Measurements from ENCODE around the gene MRAP2. TPM values are rescaled to one million over a fixed set of nuclear protein-coding genes. Genes with fewer than 3 reads are reported as not detected.

MRAP2 gene
- total RNA-seq, 1 experiment from 2014 or later = 2.5 TPM

DNA sequence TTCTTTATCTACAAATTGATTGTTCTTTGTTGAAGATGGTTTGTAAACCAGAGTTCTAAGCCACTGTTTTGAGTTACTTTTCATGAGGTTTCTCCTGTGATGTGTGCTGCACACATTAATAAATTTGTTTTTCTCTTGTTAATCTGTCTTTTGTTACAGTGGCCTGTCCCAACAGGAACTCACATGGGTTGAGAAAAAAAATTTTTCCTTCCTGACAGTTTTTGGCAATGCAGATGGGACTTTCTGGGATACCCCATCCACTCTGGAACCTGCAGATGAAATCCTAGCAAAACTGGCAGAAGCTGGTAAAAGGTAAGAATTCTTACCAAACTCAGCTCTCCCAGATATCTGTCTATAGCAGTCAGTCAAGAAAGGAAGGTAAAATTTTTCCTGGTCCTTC is 105.7 kb downstream of the MRAP2 start:
- no peaks in the 10 kb centered on the region for H3K9me3 ChIP-seq (ENCODE audit: control insufficient read depth, insufficient read depth, low read depth, low read length)
- no peak overlapping the region for H3K27ac ChIP-seq (ENCODE audit: low read length)
- POLR2A ChIA-PET = no interaction called here
- no TSS peak for BruUV-seq (replicated peaks)
- no peak for DNase-seq (ENCODE audit: low read depth, low spot score)
- CTCF ChIA-PET = no interaction called here
- no peak for ATAC-seq
- no peaks in the 10 kb centered on the region; the same call in 1 of the 2 replicates for H3K36me3 ChIP-seq (ENCODE audit: control insufficient read depth, insufficient read depth, low read length)
- intact Hi-C loops (cut with micrococcal nuclease; ENCODE audit: unreplicated experiment) (no loop called here), in situ Hi-C loops (cut with HindIII; ENCODE audit: low pct_unique_long_range_greater_than_20kb, low sequenced_read_pairs) (no loop called here)
- TF ChIP-seq SIN3A (IDR thresholded peaks at IDR 0.05; ENCODE audit: borderline replicate concordance, insufficient read depth, low read depth, low read length) = no peak
- no peak for TF ChIP-seq POLR2AphosphoS5 (IDR thresholded peaks at IDR 0.05; ENCODE audit: low read depth, low read length)
- TF ChIP-seq, protein P1, sequence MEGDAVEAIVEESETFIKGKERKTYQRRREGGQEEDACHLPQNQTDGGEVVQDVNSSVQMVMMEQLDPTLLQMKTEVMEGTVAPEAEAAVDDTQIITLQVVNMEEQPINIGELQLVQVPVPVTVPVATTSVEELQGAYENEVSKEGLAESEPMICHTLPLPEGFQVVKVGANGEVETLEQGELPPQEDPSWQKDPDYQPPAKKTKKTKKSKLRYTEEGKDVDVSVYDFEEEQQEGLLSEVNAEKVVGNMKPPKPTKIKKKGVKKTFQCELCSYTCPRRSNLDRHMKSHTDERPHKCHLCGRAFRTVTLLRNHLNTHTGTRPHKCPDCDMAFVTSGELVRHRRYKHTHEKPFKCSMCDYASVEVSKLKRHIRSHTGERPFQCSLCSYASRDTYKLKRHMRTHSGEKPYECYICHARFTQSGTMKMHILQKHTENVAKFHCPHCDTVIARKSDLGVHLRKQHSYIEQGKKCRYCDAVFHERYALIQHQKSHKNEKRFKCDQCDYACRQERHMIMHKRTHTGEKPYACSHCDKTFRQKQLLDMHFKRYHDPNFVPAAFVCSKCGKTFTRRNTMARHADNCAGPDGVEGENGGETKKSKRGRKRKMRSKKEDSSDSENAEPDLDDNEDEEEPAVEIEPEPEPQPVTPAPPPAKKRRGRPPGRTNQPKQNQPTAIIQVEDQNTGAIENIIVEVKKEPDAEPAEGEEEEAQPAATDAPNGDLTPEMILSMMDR (IDR thresholded peaks at IDR 0.05) = no peak
- TF ChIP-seq, protein P2, sequence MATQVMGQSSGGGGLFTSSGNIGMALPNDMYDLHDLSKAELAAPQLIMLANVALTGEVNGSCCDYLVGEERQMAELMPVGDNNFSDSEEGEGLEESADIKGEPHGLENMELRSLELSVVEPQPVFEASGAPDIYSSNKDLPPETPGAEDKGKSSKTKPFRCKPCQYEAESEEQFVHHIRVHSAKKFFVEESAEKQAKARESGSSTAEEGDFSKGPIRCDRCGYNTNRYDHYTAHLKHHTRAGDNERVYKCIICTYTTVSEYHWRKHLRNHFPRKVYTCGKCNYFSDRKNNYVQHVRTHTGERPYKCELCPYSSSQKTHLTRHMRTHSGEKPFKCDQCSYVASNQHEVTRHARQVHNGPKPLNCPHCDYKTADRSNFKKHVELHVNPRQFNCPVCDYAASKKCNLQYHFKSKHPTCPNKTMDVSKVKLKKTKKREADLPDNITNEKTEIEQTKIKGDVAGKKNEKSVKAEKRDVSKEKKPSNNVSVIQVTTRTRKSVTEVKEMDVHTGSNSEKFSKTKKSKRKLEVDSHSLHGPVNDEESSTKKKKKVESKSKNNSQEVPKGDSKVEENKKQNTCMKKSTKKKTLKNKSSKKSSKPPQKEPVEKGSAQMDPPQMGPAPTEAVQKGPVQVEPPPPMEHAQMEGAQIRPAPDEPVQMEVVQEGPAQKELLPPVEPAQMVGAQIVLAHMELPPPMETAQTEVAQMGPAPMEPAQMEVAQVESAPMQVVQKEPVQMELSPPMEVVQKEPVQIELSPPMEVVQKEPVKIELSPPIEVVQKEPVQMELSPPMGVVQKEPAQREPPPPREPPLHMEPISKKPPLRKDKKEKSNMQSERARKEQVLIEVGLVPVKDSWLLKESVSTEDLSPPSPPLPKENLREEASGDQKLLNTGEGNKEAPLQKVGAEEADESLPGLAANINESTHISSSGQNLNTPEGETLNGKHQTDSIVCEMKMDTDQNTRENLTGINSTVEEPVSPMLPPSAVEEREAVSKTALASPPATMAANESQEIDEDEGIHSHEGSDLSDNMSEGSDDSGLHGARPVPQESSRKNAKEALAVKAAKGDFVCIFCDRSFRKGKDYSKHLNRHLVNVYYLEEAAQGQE (IDR thresholded peaks at IDR 0.05; ENCODE audit: insufficient read depth in 1 of 2, low read depth in 2 of 2, low read length in 1 of 2) = no peak
- TF ChIP-seq TCF7L2 (IDR thresholded peaks at IDR 0.05; ENCODE audit: low read depth, low read length) = no peak
- H3K4me3 ChIP-seq (ENCODE audit: low read depth in 2 of 2, low read length in 2 of 2) = no peak overlapping the region
- no peaks in the 10 kb centered on the region for H3K27me3 ChIP-seq (ENCODE audit: control insufficient read depth, insufficient read depth, low read length)
- H3K4me1 ChIP-seq (ENCODE audit: control insufficient read depth, insufficient read depth, low read length) = no peaks in the 10 kb centered on the region

Other genes with a start within 250 kb of the MRAP2 start
- gene RIPPLY2, start 180.4 kb upstream of the MRAP2 start, total RNA-seq (2021; ENCODE audit: unreplicated experiment) = 6.5 TPM
- 31.7 TPM for gene CYB5R4, start 174.1 kb upstream of the MRAP2 start, total RNA-seq (2021; ENCODE audit: unreplicated experiment)
- 5.3 TPM for gene CEP162, start 193.9 kb downstream of the MRAP2 start, total RNA-seq (2021; ENCODE audit: unreplicated experiment)